ENCODE measurements around the gene LLCFC1.

The LLCFC1 gene

GRCh38 chr7:142910481-142910880 lies 28.8 kb upstream of the LLCFC1 start:
- no peak for DNase-seq (ENCODE audit: low read depth)

- no peak for DNase-seq (ENCODE audit: low read depth)
Observed at GRCh38 chr7:142913051-142913450, 26.2 kb upstream of the LLCFC1 start.

GRCh38 chr7:142913566-142913965 lies 25.7 kb upstream of the LLCFC1 start:
- DNase-seq (ENCODE audit: low read depth), result no peak

- DNase-seq (ENCODE audit: low read depth), result no peak
Observed at GRCh38 chr7:142914121-142914520, 25.2 kb upstream of the LLCFC1 start.

- DNase-seq (ENCODE audit: low read depth), result no peak
Observed at GRCh38 chr7:142915315-142915714, 24.0 kb upstream of the LLCFC1 start.

GRCh38 chr7:142916508-142916907 lies 22.8 kb upstream of the LLCFC1 start:
- no peak for DNase-seq (ENCODE audit: low read depth)

GRCh38 chr7:142917447-142917846 lies 21.8 kb upstream of the LLCFC1 start:
- DNase-seq (ENCODE audit: low read depth), result no peak

- no peak for DNase-seq (ENCODE audit: low read depth)
Observed at GRCh38 chr7:142918901-142919300, 20.4 kb upstream of the LLCFC1 start.

GRCh38 chr7:142919656-142920055 lies 19.6 kb upstream of the LLCFC1 start:
- DNase-seq (ENCODE audit: low read depth), result no peak

- no peak for DNase-seq (ENCODE audit: low read depth)
Observed at GRCh38 chr7:142923391-142923790, 15.9 kb upstream of the LLCFC1 start.

- no peak for DNase-seq (ENCODE audit: low read depth)
Observed at GRCh38 chr7:142925413-142925812, 13.9 kb upstream of the LLCFC1 start.

GRCh38 chr7:142927085-142927745 lies 12.1 kb upstream of the LLCFC1 start:
- no peak for DNase-seq (ENCODE audit: low read depth)

- no peak for DNase-seq (ENCODE audit: low read depth)
Observed at GRCh38 chr7:142927949-142928348, 11.3 kb upstream of the LLCFC1 start.

- DNase-seq (ENCODE audit: low read depth), result no peak
Observed at GRCh38 chr7:142930126-142930730, 9.1 kb upstream of the LLCFC1 start.

GRCh38 chr7:142932386-142933091 lies 6.7 kb upstream of the LLCFC1 start:
- no peak for DNase-seq (ENCODE audit: low read depth)

GRCh38 chr7:142933092-142933475 lies 6.2 kb upstream of the LLCFC1 start:
- no peak for DNase-seq (ENCODE audit: low read depth)

- DNase-seq (ENCODE audit: low read depth), result no peak
Observed at GRCh38 chr7:142933624-142934023, 5.7 kb upstream of the LLCFC1 start, which contains the start of gene TRPV5. TRPV5 (minus strand) TSS chr7:142933746; CDS start chr7:142933459, 287 bp downstream.

- DNase-seq (ENCODE audit: low read depth), result no peak
Observed at GRCh38 chr7:142934056-142934455, 5.2 kb upstream of the LLCFC1 start.

- no peak for DNase-seq (ENCODE audit: low read depth)
Observed at GRCh38 chr7:142935941-142936565, 3.2 kb upstream of the LLCFC1 start.

GRCh38 chr7:142938611-142939010 lies 673 bp upstream of the LLCFC1 start:
- DNase-seq (ENCODE audit: low read depth), result no peak

- no peak for DNase-seq (ENCODE audit: low read depth)
Observed at GRCh38 chr7:142940966-142941535, 1.8 kb downstream of the LLCFC1 start.

- DNase-seq (ENCODE audit: low read depth), result no peak
Observed at GRCh38 chr7:142941541-142941940, 2.3 kb downstream of the LLCFC1 start.

GRCh38 chr7:142942746-142943145 lies 3.5 kb downstream of the LLCFC1 start:
- DNase-seq (ENCODE audit: low read depth), result no peak
